Measurements from ENCODE around the gene ITGAE.

Gene ITGAE

DNA sequence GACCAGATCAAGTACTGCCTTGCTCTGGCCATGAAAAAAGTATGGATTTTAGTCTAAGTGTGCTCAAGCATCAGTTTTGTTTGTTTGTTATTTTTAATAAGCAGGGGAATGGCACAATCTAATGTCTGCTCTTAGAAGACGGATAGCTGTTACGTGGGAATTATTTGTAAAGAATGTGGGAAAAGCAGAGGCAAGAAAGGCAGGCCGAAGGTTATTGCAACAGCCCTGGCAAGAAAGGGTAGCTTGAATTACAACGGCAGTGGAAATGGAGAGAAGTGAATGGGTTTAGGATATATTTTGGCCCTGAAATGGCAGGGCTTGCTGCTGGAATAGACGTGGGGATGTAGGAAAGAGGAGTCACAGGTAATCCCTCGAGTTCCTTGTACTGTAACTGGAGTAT is 78.3 kb downstream of the ITGAE start:
- no peak for TF ChIP-seq ZNF565 (CRISPR knock-in tag; conservative IDR thresholded peaks at IDR 0.05; ENCODE audit: low read depth)
- no peak for TF ChIP-seq ISL1 (CRISPR knock-in tag; IDR thresholded peaks at IDR 0.05)
- no peak for TF ChIP-seq CSDC2 (CRISPR knock-in tag; IDR thresholded peaks at IDR 0.05)
- TF ChIP-seq, protein P1, sequence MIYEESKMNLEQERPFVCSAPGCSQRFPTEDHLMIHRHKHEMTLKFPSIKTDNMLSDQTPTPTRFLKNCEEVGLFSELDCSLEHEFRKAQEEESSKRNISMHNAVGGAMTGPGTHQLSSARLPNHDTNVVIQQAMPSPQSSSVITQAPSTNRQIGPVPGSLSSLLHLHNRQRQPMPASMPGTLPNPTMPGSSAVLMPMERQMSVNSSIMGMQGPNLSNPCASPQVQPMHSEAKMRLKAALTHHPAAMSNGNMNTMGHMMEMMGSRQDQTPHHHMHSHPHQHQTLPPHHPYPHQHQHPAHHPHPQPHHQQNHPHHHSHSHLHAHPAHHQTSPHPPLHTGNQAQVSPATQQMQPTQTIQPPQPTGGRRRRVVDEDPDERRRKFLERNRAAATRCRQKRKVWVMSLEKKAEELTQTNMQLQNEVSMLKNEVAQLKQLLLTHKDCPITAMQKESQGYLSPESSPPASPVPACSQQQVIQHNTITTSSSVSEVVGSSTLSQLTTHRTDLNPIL (CRISPR knock-in tag; IDR thresholded peaks at IDR 0.05; ENCODE audit: low read depth), result no peak
- TF ChIP-seq ZFP30 (CRISPR knock-in tag; IDR thresholded peaks at IDR 0.05), result no peak
- no peak for ATAC-seq

DNA sequence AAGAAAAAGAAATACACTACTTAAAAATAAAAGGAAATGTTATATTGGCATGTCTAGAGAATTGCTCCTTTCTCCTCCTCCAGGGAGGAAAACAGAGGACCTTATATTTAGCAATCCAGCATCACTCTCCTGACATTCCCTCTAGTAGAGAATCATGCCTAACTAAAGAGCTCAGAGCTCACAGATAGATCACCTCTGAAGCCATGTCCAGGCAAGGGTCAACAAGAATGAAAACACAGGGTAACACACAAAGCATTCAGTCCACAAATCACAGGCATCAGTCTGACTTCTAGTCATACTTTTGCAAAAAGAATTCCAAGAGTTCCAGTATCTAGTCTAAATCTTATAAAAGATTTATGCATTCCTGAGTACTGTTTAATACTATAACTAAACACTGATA is 81.7 kb downstream of the ITGAE start:
- ATAC-seq, result no peak
- TF ChIP-seq ISL1 (CRISPR knock-in tag; IDR thresholded peaks at IDR 0.05) (no peak), ZNF565 (CRISPR knock-in tag; conservative IDR thresholded peaks at IDR 0.05; ENCODE audit: low read depth) (no peak), ZC3H10 (CRISPR knock-in tag; IDR thresholded peaks at IDR 0.05) (no peak), ZNF8 (CRISPR knock-in tag; IDR thresholded peaks at IDR 0.05) (no peak), ZNF70 (CRISPR knock-in tag; IDR thresholded peaks at IDR 0.05) (no peak), SNAI2 (CRISPR knock-in tag; IDR thresholded peaks at IDR 0.05) (no peak), OSR1 (CRISPR knock-in tag; IDR thresholded peaks at IDR 0.05) (no peak), RARB (CRISPR knock-in tag; IDR thresholded peaks at IDR 0.05) (no peak), ZFP30 (CRISPR knock-in tag; IDR thresholded peaks at IDR 0.05) (no peak), GLIS3 (CRISPR knock-in tag; IDR thresholded peaks at IDR 0.05) (no peak), ZFP3 (CRISPR knock-in tag; IDR thresholded peaks at IDR 0.05) (no peak)
- TF ChIP-seq, protein P2, sequence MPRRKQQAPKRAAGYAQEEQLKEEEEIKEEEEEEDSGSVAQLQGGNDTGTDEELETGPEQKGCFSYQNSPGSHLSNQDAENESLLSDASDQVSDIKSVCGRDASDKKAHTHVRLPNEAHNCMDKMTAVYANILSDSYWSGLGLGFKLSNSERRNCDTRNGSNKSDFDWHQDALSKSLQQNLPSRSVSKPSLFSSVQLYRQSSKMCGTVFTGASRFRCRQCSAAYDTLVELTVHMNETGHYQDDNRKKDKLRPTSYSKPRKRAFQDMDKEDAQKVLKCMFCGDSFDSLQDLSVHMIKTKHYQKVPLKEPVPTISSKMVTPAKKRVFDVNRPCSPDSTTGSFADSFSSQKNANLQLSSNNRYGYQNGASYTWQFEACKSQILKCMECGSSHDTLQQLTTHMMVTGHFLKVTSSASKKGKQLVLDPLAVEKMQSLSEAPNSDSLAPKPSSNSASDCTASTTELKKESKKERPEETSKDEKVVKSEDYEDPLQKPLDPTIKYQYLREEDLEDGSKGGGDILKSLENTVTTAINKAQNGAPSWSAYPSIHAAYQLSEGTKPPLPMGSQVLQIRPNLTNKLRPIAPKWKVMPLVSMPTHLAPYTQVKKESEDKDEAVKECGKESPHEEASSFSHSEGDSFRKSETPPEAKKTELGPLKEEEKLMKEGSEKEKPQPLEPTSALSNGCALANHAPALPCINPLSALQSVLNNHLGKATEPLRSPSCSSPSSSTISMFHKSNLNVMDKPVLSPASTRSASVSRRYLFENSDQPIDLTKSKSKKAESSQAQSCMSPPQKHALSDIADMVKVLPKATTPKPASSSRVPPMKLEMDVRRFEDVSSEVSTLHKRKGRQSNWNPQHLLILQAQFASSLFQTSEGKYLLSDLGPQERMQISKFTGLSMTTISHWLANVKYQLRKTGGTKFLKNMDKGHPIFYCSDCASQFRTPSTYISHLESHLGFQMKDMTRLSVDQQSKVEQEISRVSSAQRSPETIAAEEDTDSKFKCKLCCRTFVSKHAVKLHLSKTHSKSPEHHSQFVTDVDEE (CRISPR knock-in tag; IDR thresholded peaks at IDR 0.05), result no peak
- TF ChIP-seq, protein P1 (CRISPR knock-in tag; IDR thresholded peaks at IDR 0.05; ENCODE audit: low read depth), result no peak
- TF ChIP-seq, protein P3, sequence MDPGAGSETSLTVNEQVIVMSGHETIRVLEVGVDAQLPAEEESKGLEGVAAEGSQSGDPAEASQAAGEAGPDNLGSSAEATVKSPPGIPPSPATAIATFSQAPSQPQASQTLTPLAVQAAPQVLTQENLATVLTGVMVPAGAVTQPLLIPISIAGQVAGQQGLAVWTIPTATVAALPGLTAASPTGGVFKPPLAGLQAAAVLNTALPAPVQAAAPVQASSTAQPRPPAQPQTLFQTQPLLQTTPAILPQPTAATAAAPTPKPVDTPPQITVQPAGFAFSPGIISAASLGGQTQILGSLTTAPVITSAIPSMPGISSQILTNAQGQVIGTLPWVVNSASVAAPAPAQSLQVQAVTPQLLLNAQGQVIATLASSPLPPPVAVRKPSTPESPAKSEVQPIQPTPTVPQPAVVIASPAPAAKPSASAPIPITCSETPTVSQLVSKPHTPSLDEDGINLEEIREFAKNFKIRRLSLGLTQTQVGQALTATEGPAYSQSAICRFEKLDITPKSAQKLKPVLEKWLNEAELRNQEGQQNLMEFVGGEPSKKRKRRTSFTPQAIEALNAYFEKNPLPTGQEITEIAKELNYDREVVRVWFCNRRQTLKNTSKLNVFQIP (CRISPR knock-in tag; IDR thresholded peaks at IDR 0.05; ENCODE audit: borderline replicate concordance, low read depth), result no peak
- TF ChIP-seq, protein P4, sequence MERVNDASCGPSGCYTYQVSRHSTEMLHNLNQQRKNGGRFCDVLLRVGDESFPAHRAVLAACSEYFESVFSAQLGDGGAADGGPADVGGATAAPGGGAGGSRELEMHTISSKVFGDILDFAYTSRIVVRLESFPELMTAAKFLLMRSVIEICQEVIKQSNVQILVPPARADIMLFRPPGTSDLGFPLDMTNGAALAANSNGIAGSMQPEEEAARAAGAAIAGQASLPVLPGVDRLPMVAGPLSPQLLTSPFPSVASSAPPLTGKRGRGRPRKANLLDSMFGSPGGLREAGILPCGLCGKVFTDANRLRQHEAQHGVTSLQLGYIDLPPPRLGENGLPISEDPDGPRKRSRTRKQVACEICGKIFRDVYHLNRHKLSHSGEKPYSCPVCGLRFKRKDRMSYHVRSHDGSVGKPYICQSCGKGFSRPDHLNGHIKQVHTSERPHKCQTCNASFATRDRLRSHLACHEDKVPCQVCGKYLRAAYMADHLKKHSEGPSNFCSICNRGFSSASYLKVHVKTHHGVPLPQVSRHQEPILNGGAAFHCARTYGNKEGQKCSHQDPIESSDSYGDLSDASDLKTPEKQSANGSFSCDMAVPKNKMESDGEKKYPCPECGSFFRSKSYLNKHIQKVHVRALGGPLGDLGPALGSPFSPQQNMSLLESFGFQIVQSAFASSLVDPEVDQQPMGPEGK (CRISPR knock-in tag; IDR thresholded peaks at IDR 0.05; ENCODE audit: borderline replicate concordance), result no peak
- TF ChIP-seq, protein P5, sequence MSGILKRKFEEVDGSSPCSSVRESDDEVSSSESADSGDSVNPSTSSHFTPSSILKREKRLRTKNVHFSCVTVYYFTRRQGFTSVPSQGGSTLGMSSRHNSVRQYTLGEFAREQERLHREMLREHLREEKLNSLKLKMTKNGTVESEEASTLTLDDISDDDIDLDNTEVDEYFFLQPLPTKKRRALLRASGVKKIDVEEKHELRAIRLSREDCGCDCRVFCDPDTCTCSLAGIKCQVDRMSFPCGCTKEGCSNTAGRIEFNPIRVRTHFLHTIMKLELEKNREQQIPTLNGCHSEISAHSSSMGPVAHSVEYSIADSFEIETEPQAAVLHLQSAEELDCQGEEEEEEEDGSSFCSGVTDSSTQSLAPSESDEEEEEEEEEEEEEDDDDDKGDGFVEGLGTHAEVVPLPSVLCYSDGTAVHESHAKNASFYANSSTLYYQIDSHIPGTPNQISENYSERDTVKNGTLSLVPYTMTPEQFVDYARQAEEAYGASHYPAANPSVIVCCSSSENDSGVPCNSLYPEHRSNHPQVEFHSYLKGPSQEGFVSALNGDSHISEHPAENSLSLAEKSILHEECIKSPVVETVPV (CRISPR knock-in tag; IDR thresholded peaks at IDR 0.05), result no peak

DNA sequence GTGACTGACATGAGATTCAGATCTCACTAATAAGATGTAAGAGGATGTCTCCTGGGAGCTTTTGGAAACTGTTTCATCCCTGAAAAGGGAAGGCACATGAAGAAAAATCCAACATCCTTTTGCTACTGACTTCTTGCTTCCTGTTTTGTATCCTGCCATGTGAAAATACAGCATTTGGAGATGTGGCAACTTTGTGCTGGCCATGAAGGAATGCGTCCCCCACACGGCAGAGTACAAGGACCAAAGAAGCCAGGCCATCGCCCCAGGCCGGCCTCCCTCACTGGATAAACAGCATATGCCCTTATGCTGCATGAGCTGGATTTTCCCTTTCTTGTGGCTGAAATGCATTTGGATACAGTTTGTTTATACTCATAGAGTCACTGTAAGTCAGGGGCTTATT is 82.8 kb downstream of the ITGAE start:
- no peak for ATAC-seq
- TF ChIP-seq, protein P2 (CRISPR knock-in tag; IDR thresholded peaks at IDR 0.05), result no peak
